VCaP (cell line): ENCODE data around the gene ABHD17C.

ENCODE experiments used
- H3K27ac ChIP-seq: fragments of 450-650 bp; 2 replicates; pipeline ENCODE4 v1.5.1; 2017
- CTCF ChIP-seq: fragments of 450-650 bp; conservative IDR thresholded peaks from 2 replicates; pipeline ENCODE4 v1.5.1; 2017; ENCODE audit warnings: mild to moderate bottlenecking, moderate library complexity

ABHD17C gene

GRCh38 chr15:80677041-80677440, 18.1 kb upstream of the ABHD17C start:
- no peak for TF ChIP-seq CTCF
- no peak overlapping the region for H3K27ac ChIP-seq

- peak overlapping the region; percentile 59 for H3K27ac ChIP-seq
- no peak for TF ChIP-seq CTCF
Observed at GRCh38 chr15:80679167-80679803, 15.8 kb upstream of the ABHD17C start.

GRCh38 chr15:80679804-80680175, 15.3 kb upstream of the ABHD17C start:
- H3K27ac ChIP-seq, result peak overlapping the region; percentile 59

GRCh38 chr15:80682201-80682600, 12.9 kb upstream of the ABHD17C start:
- TF ChIP-seq CTCF, result no peak
- no peak overlapping the region for H3K27ac ChIP-seq

More at GRCh38 chr15:80679804-80680175, 15.3 kb upstream of the ABHD17C start:
- TF ChIP-seq CTCF, result no peak

GRCh38 chr15:80684697-80685096, 10.4 kb upstream of the ABHD17C start:
- H3K27ac ChIP-seq, result no peak overlapping the region
- no peak for TF ChIP-seq CTCF

- no peak for TF ChIP-seq CTCF
- no peak overlapping the region for H3K27ac ChIP-seq
Observed at GRCh38 chr15:80685628-80686027, 9.5 kb upstream of the ABHD17C start.

GRCh38 chr15:80689294-80689693, 5.8 kb upstream of the ABHD17C start:
- H3K27ac ChIP-seq, result no peak overlapping the region
- TF ChIP-seq CTCF, result no peak
